GM12873 (cell line): Measurements from ENCODE around the gene NRXN3.

Source experiments
- CTCF ChIP-seq: IDR thresholded peaks from 2 replicates; pipeline ENCODE4 v1.5.1; 2012; ENCODE audit warnings: low read depth, mild to moderate bottlenecking, moderate library complexity, low read length, control low read depth; ENCODE audit not compliant: insufficient read depth; ENCODE audit errors: missing control alignments

NRXN3 gene

GRCh38 chr14:78355109-78355508 is 184.9 kb downstream of the NRXN3 start:
- TF ChIP-seq CTCF: no peak

GRCh38 chr14:78356391-78356790 is 186.2 kb downstream of the NRXN3 start:
- TF ChIP-seq CTCF: no peak

GRCh38 chr14:78358591-78358990 is 188.4 kb downstream of the NRXN3 start:
- no peak for TF ChIP-seq CTCF

- no peak for TF ChIP-seq CTCF
Measured at GRCh38 chr14:78359581-78359980, 189.4 kb downstream of the NRXN3 start.

- no peak for TF ChIP-seq CTCF
Measured at GRCh38 chr14:78363008-78363407, 192.8 kb downstream of the NRXN3 start.

- TF ChIP-seq CTCF: no peak
Measured at GRCh38 chr14:78367355-78367754, 197.2 kb downstream of the NRXN3 start.

GRCh38 chr14:78383060-78383459 is 212.9 kb downstream of the NRXN3 start:
- no peak for TF ChIP-seq CTCF
